Parathyroid adenoma (tissue), 2 donors: ENCODE data around the gene RCVRN.

Experiments
- H2AFZ ChIP-seq: fragments of 300-600 bp; sonication (generic); one replicate; pipeline ENCODE4 v1.7.0; 2017; ENCODE audit warnings: antibody characterized with exemption, mild to moderate bottlenecking
- H3K27ac ChIP-seq: fragments of 300-600 bp; sonication (generic); one replicate; pipeline ENCODE4 v1.7.0; 2017
- H3K27me3 ChIP-seq: fragments of 300-600 bp; sonication (generic); one replicate; pipeline ENCODE4 v1.7.0; 2017; ENCODE audit warnings: low read length; ENCODE audit not compliant: control insufficient read depth, insufficient read depth
- H3K36me3 ChIP-seq: fragments of 300-600 bp; sonication (generic); one replicate; pipeline ENCODE4 v1.7.0; 2017; ENCODE audit warnings: low read length; ENCODE audit not compliant: control insufficient read depth, insufficient read depth
- H3K4me1 ChIP-seq: fragments of 300-600 bp; sonication (generic); one replicate; pipeline ENCODE4 v1.7.0; 2017; ENCODE audit warnings: control low read depth
- H3K4me2 ChIP-seq: fragments of 300-600 bp; sonication (generic); one replicate; pipeline ENCODE4 v1.7.0; 2017; ENCODE audit warnings: low read length
- H3K4me3 ChIP-seq: fragments of 300-600 bp; sonication (generic); one replicate; pipeline ENCODE4 v1.7.0; 2017; ENCODE audit warnings: low read depth, low read length
- H3K79me2 ChIP-seq: fragments of 300-600 bp; sonication (generic); one replicate; pipeline ENCODE4 v1.7.0; 2017; ENCODE audit warnings: control low read depth
- H3K9ac ChIP-seq: fragments of 300-600 bp; sonication (generic); one replicate; pipeline ENCODE4 v1.7.0; 2017; ENCODE audit warnings: mild to moderate bottlenecking
- H3K9me3 ChIP-seq: fragments of 300-600 bp; sonication (generic); one replicate; pipeline ENCODE4 v1.7.0; 2017; ENCODE audit warnings: low read length; ENCODE audit not compliant: control insufficient read depth
- CTCF ChIP-seq: fragments of 300-600 bp; sonication (generic); IDR thresholded peaks from one replicate; pipeline ENCODE4 v1.7.0; 2017; ENCODE audit warnings: antibody characterized with exemption, mild to moderate bottlenecking
- donor health status: primary hyperparathyroidism.

Gene RCVRN

GRCh38 chr17:9878356-9878755, 26.7 kb downstream of the RCVRN start:
- TF ChIP-seq CTCF, result no peak
- no peaks in the 10 kb centered on the region for H3K36me3 ChIP-seq

GRCh38 chr17:9875441-9875840, 29.6 kb downstream of the RCVRN start:
- H3K36me3 ChIP-seq, result no peaks in the 10 kb centered on the region
- no peak overlapping the region for H3K27ac ChIP-seq
- H3K27me3 ChIP-seq, result no peaks in the 10 kb centered on the region

More at GRCh38 chr17:9878356-9878755, 26.7 kb downstream of the RCVRN start:
- H3K4me3 ChIP-seq, result no peak overlapping the region
- H3K27me3 ChIP-seq, result no peaks in the 10 kb centered on the region
- no peak overlapping the region for H3K4me2 ChIP-seq
- H3K9ac ChIP-seq, result no peak overlapping the region
- H2AFZ ChIP-seq, result no peak overlapping the region
- no peaks in the 10 kb centered on the region for H3K79me2 ChIP-seq
- H3K9me3 ChIP-seq, result no peaks in the 10 kb centered on the region
- H3K27ac ChIP-seq, result no peak overlapping the region
- H3K4me1 ChIP-seq, result no peaks in the 10 kb centered on the region

GRCh38 chr17:9874722-9875121, 30.3 kb downstream of the RCVRN start:
- no peaks in the 10 kb centered on the region for H3K9me3 ChIP-seq
- H3K4me1 ChIP-seq, result no peaks in the 10 kb centered on the region
- no peak for TF ChIP-seq CTCF

More at GRCh38 chr17:9875441-9875840, 29.6 kb downstream of the RCVRN start:
- H3K4me2 ChIP-seq, result no peak overlapping the region
- no peaks in the 10 kb centered on the region for H3K9me3 ChIP-seq
- H3K79me2 ChIP-seq, result no peaks in the 10 kb centered on the region
- no peak for TF ChIP-seq CTCF
- no peak overlapping the region for H3K4me3 ChIP-seq
- H3K4me1 ChIP-seq, result no peaks in the 10 kb centered on the region
- no peak overlapping the region for H3K9ac ChIP-seq
- H2AFZ ChIP-seq, result no peak overlapping the region

GRCh38 chr17:9872852-9873251, 32.2 kb downstream of the RCVRN start:
- H3K4me2 ChIP-seq, result no peak overlapping the region
- H3K36me3 ChIP-seq, result no peaks in the 10 kb centered on the region
- no peak overlapping the region for H3K27ac ChIP-seq
- no peak overlapping the region for H3K9ac ChIP-seq
- H3K4me3 ChIP-seq, result no peak overlapping the region
- no peaks in the 10 kb centered on the region for H3K4me1 ChIP-seq
- H3K79me2 ChIP-seq, result no peaks in the 10 kb centered on the region
- no peaks in the 10 kb centered on the region for H3K27me3 ChIP-seq
- H3K9me3 ChIP-seq, result no peaks in the 10 kb centered on the region
- no peak overlapping the region for H2AFZ ChIP-seq
- no peak for TF ChIP-seq CTCF

More at GRCh38 chr17:9874722-9875121, 30.3 kb downstream of the RCVRN start:
- Histone ChIP-seq H3K36me3 (no peaks in the 10 kb centered on the region), H2AFZ (no peak overlapping the region), H3K27ac (no peak overlapping the region), H3K9ac (no peak overlapping the region), H3K79me2 (no peaks in the 10 kb centered on the region), H3K4me3 (no peak overlapping the region), H3K27me3 (no peaks in the 10 kb centered on the region), H3K4me2 (no peak overlapping the region)

- no peaks in the 10 kb centered on the region for H3K36me3 ChIP-seq
- no peak overlapping the region for H3K27ac ChIP-seq
- H3K4me1 ChIP-seq, result no peaks in the 10 kb centered on the region
- no peak for TF ChIP-seq CTCF
- no peak overlapping the region for H3K9ac ChIP-seq
- no peak overlapping the region for H3K4me2 ChIP-seq
- H3K27me3 ChIP-seq, result no peaks in the 10 kb centered on the region
- no peaks in the 10 kb centered on the region for H3K79me2 ChIP-seq
- H3K9me3 ChIP-seq, result no peaks in the 10 kb centered on the region
- no peak overlapping the region for H2AFZ ChIP-seq
- no peak overlapping the region for H3K4me3 ChIP-seq
Measured at GRCh38 chr17:9868552-9868951, 36.5 kb downstream of the RCVRN start.
